Neuronal stem cell (in vitro differentiated cells): ENCODE results near the gene ITFG1.

Source experiments
- DNase-seq: peaks from one replicate; pipeline ENCODE4 v3.0.0-alpha.2; 2013; ENCODE audit warnings: low spot score
- H2AFZ ChIP-seq: one replicate; pipeline ENCODE4 v1.6.1; 2013; ENCODE audit warnings: mild to moderate bottlenecking, low read length, inconsistent platforms
- H2AK5ac ChIP-seq: 2 replicates; pipeline ENCODE4 v1.6.1; 2013; ENCODE audit warnings: low read depth, mild to moderate bottlenecking, inconsistent platforms, low read length, moderate library complexity, mixed read lengths
- H2BK120ac ChIP-seq: 2 replicates; pipeline ENCODE4 v1.6.1; 2013; ENCODE audit warnings: low read depth, mild to moderate bottlenecking, inconsistent platforms, low read length, moderate library complexity, mixed read lengths
- H2BK12ac ChIP-seq: one replicate; pipeline ENCODE4 v1.6.1; 2013; ENCODE audit warnings: low read length, inconsistent platforms
- H2BK15ac ChIP-seq: 2 replicates; pipeline ENCODE4 v1.6.1; 2013; ENCODE audit warnings: mild to moderate bottlenecking, low read length, inconsistent platforms, mixed read lengths
- H2BK5ac ChIP-seq: one replicate; pipeline ENCODE4 v1.6.1; 2013; ENCODE audit warnings: inconsistent platforms, mild to moderate bottlenecking, low read length, moderate library complexity
- H3K14ac ChIP-seq: one replicate; pipeline ENCODE4 v1.6.1; 2013; ENCODE audit warnings: low read length, inconsistent platforms
- H3K18ac ChIP-seq: 2 replicates; pipeline ENCODE4 v1.6.1; 2013; ENCODE audit warnings: low read length, inconsistent platforms
- H3K23ac ChIP-seq: 2 replicates; pipeline ENCODE4 v1.6.1; 2013; ENCODE audit warnings: low read depth, mild to moderate bottlenecking, mixed read lengths, low read length, inconsistent platforms; ENCODE audit not compliant: poor library complexity
- H3K27ac ChIP-seq: replicated peaks from 3 replicates; pipeline ENCODE4 v1.5.1; 2013; ENCODE audit warnings: low read length, inconsistent platforms
- H3K27me3 ChIP-seq, 3 experiments: 2 replicates each; pipeline ENCODE4 v1.6.1; 2013; ENCODE audit warnings: low read length in 3 of 3, mild to moderate bottlenecking in 2 of 3, inconsistent platforms in 1 of 3, low read depth in 1 of 3, mixed read lengths in 1 of 3, moderate library complexity in 1 of 3; ENCODE audit not compliant: control insufficient read depth in 3 of 3, insufficient read depth in 3 of 3
- H3K36me3 ChIP-seq, 2 donors: replicated peaks in 1 of 2; 2 replicates each; pipeline ENCODE4 v1.6.1; 2013; ENCODE audit warnings: low read length in 2 of 2; ENCODE audit not compliant: control insufficient read depth in 2 of 2, insufficient read depth in 2 of 2
- H3K4ac ChIP-seq: 2 replicates; pipeline ENCODE4 v1.6.1; 2013; ENCODE audit warnings: inconsistent platforms, mild to moderate bottlenecking, low read length, moderate library complexity
- H3K4me1 ChIP-seq, 2 donors: 1 replicate in 1 of 2; 2 replicates in 1 of 2; pipeline ENCODE4 v1.6.1; 2013; ENCODE audit warnings: low read length in 2 of 2, low read depth in 1 of 2; ENCODE audit not compliant: control insufficient read depth in 2 of 2, insufficient read depth in 1 of 2
- H3K4me2 ChIP-seq: one replicate; pipeline ENCODE4 v1.6.1; 2013; ENCODE audit warnings: mild to moderate bottlenecking, low read length, inconsistent platforms; ENCODE audit not compliant: insufficient read depth, poor library complexity, severe bottlenecking
- H3K4me3 ChIP-seq, 2 donors: 2 replicates each; pipeline ENCODE4 v1.5.1; 2013; ENCODE audit warnings: low read length in 2 of 2, mild to moderate bottlenecking in 2 of 2, inconsistent platforms in 1 of 2, moderate library complexity in 1 of 2
- H3K79me1 ChIP-seq: one replicate; pipeline ENCODE4 v1.6.1; 2013; ENCODE audit warnings: low read depth, mild to moderate bottlenecking, inconsistent platforms, low read length, moderate library complexity
- H3K9ac ChIP-seq: one replicate; pipeline ENCODE4 v1.6.1; 2013; ENCODE audit warnings: mild to moderate bottlenecking, low read depth, low read length, inconsistent platforms; ENCODE audit not compliant: poor library complexity
- H3K9me3 ChIP-seq, 2 donors: replicated peaks in 1 of 2; 2 replicates each; pipeline versions ENCODE3 to v1.6.1; 2013; ENCODE audit warnings: low read length in 2 of 2, mild to moderate bottlenecking in 2 of 2, inconsistent platforms in 1 of 2, low read depth in 1 of 2, mixed read lengths in 1 of 2, moderate library complexity in 1 of 2; ENCODE audit not compliant: control insufficient read depth in 2 of 2, insufficient read depth in 1 of 2
- H4K8ac ChIP-seq: one replicate; pipeline ENCODE4 v1.6.1; 2013; ENCODE audit warnings: low read depth, mild to moderate bottlenecking, inconsistent platforms, low read length, moderate library complexity
- H4K91ac ChIP-seq: one replicate; pipeline ENCODE4 v1.6.1; 2013; ENCODE audit warnings: low read length, low read depth, mild to moderate bottlenecking, inconsistent platforms; ENCODE audit not compliant: poor library complexity
- WGBS, 2 donors: extraction: QIAGEN DNeasy Blood & Tissue Kit; methylation state at CpG; one replicate each; pipeline ENCODE4 v1.1.7; 2013; ENCODE audit warnings: missing lambda C conversion rate in 2 of 2, mixed read lengths in 1 of 2; ENCODE audit not compliant: insufficient read length in 2 of 2, insufficient replicate concordance in 1 of 2; ENCODE audit errors: extremely low coverage in 2 of 2; 5-methylcytosine and 5-hydroxymethylcytosine counted together

The ITFG1 gene

DNA sequence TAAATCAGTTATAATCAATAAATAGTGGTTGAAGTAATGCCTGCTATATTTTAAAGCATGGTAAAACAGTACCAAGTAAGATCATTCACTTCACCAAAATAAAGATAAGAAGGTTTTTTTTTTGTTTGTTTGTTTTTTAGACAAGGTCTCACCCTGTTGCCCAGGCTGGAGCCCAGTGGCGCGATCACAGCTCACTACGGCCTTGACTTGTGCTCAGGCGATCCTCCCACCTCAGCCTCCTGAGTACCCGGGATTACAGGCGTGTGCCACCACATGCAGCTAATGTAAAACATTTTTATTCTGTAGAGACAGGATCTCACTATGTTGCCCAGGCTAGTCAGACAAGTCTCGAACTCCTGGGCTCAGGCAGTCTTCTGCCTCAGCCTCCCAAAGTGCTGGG, 232.6 kb downstream of the ITFG1 start:
- H3K4me3 ChIP-seq = peak overlapping the region in 1 of 2 donors; percentile 34
- H3K27ac ChIP-seq = no peak overlapping the region
- H3K9ac ChIP-seq = no peak overlapping the region
- no peak overlapping the region for H2BK120ac ChIP-seq
- H2BK12ac ChIP-seq = no peak overlapping the region
- no CpG with 5 or more reads among the region's 7 CpGs for WGBS, 2 donors
- H2BK5ac ChIP-seq = no peak overlapping the region
- H4K91ac ChIP-seq = no peak overlapping the region
- H3K4ac ChIP-seq = no peak overlapping the region
- no peak overlapping the region for H3K23ac ChIP-seq
- no peak overlapping the region for H2AFZ ChIP-seq
- no peaks in the 10 kb centered on the region for H3K9me3 ChIP-seq
- H4K8ac ChIP-seq = no peak overlapping the region
- H3K36me3 ChIP-seq = peaks cover 2 to 3% of the 10 kb centered on the region in 2 donors
- DNase-seq = no peak
- no peaks in the 10 kb centered on the region for H3K79me1 ChIP-seq
- H3K27me3 ChIP-seq = no peaks in the 10 kb centered on the region
- H2AK5ac ChIP-seq = no peak overlapping the region
- H3K4me1 ChIP-seq = no peaks in the 10 kb centered on the region
- H3K4me2 ChIP-seq = no peak overlapping the region
- no peak overlapping the region for H3K14ac ChIP-seq
- H3K18ac ChIP-seq = no peak overlapping the region
- no peak overlapping the region for H2BK15ac ChIP-seq

DNA sequence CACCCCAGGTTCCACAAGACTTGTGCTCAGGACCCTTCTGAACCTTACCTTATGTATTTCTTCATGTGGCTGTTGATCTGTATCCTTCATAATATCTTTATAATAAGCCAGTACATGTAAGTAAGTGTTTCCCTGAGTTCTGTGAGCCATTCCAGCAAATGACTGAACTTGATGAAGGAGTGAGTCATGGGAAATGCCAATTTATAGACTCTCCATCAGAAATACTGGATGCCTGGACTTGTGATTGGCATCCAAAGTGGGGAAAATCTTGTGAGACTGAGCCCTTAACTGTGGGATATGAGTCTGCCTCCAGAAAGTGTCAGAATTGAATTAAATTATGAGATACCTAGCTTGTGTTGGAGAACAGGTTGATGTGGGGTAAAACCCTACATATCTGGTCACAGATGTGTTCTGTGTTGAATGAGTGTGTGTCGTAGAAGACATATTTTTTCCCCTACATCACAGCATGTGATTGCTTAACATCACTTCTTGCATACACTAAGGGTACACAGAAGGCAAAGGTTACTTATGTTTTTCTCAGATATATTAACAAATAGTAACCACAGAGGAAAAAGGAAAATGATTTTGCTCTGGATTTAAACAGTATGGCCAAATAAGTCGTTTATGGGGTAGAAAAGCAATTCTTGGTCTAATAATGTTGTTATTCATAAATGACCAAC, 247.0 kb downstream of the ITFG1 start:
- peaks cover 0 to 29% of the 10 kb centered on the region in 2 donors for H3K36me3 ChIP-seq
- no peak overlapping the region for H3K18ac ChIP-seq
- no peak overlapping the region for H2AK5ac ChIP-seq
- H2BK5ac ChIP-seq = no peak overlapping the region
- H4K8ac ChIP-seq = no peak overlapping the region
- no peaks in the 10 kb centered on the region for H3K4me1 ChIP-seq
- no CpG with 5 or more reads among the region's 2 CpGs for WGBS, 2 donors
- DNase-seq = no peak
- H3K9me3 ChIP-seq = peaks cover 0 to 14% of the 10 kb centered on the region in 2 donors
- H3K27ac ChIP-seq = no peak overlapping the region
- H4K91ac ChIP-seq = no peak overlapping the region
- H3K79me1 ChIP-seq = no peaks in the 10 kb centered on the region
- H3K14ac ChIP-seq = no peak overlapping the region
- no peak overlapping the region for H3K9ac ChIP-seq
- H2BK15ac ChIP-seq = no peak overlapping the region
- no peak overlapping the region for H2BK120ac ChIP-seq
- H3K4ac ChIP-seq = no peak overlapping the region
- no peak overlapping the region for H3K23ac ChIP-seq
- H3K4me3 ChIP-seq = no peak overlapping the region
- H2AFZ ChIP-seq = no peak overlapping the region
- no peak overlapping the region for H3K4me2 ChIP-seq
- H2BK12ac ChIP-seq = no peak overlapping the region
- H3K27me3 ChIP-seq = no peaks in the 10 kb centered on the region

DNA sequence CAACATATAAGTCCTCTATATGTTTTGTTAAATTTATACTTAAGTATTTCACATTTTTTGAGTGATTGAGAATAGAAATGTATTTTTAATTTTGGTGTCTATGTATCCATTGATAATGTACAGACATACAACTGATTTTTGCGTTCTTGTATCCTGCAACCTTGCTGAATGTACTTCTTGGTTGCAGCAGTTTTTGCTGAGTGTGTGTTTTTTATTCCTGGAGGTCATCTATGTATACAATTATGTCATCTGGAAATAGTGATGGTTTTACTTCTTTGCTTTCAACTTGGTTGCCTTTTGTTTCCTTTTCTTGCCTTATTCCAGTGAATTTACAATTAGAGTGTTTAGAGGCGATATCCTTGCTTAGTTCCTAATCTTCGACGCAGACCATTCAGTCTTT, 249.6 kb downstream of the ITFG1 start:
- H3K18ac ChIP-seq = no peak overlapping the region
- H2BK12ac ChIP-seq = no peak overlapping the region
- no peaks in the 10 kb centered on the region for H3K4me1 ChIP-seq
- no peak overlapping the region for H2AK5ac ChIP-seq
- no peak overlapping the region for H3K9ac ChIP-seq
- H3K23ac ChIP-seq = no peak overlapping the region
- H2AFZ ChIP-seq = no peak overlapping the region
- no peak overlapping the region for H4K8ac ChIP-seq
- no peak overlapping the region for H3K4me3 ChIP-seq
- H3K36me3 ChIP-seq = peaks cover 0 to 9% of the 10 kb centered on the region in 2 donors
- H3K27ac ChIP-seq = no peak overlapping the region
- H3K79me1 ChIP-seq = no peaks in the 10 kb centered on the region
- H3K4ac ChIP-seq = no peak overlapping the region
- no peak overlapping the region for H4K91ac ChIP-seq
- no peak for DNase-seq
- H2BK120ac ChIP-seq = no peak overlapping the region
- no peak overlapping the region for H3K14ac ChIP-seq
- H3K27me3 ChIP-seq = no peaks in the 10 kb centered on the region
- WGBS, 2 donors = no CpG with 5 or more reads among the region's 4 CpGs
- no peak overlapping the region for H2BK15ac ChIP-seq
- no peak overlapping the region for H3K4me2 ChIP-seq
- no peak overlapping the region for H2BK5ac ChIP-seq
- H3K9me3 ChIP-seq = peaks cover 0 to under 1% of the 10 kb centered on the region in 2 donors

DNA sequence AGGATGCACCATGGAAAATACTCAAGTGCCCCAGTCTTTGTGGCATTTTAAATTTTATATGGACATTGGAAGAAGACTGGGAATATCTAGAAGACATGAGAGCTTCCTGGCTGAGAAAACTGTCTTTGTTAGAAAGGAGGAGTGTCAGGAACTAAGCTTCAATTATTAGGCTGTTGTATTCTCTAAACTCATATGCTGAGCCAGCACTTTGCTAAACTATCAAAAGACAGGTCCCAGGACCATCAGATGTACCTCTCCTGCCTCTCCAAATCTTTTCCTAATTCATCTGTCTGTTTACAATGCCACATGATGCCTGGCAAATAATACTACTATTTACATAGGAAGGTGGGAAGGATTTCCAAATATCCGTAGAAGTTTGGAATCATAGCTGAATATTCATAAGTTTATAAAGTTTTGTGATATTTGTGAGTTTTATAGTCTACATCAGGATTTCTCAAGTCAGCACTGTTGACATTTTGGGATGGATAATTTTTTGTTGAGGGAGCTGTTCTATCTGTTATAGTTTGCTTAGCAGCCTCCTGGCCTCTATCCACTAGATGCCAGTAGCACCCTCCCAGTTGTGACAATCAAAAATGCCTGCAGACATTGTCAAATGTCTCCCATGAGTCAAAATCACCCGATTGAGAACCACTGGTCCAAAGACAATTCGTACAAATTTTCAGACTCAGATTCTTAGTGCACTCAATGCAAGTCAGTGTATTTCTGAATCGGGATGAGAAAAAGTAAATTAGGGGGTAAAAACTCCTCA, 255.9 kb downstream of the ITFG1 start:
- Histone ChIP-seq H2BK5ac (no peak overlapping the region), H4K91ac (no peak overlapping the region), H2BK15ac (no peak overlapping the region), H4K8ac (no peak overlapping the region), H3K9ac (no peak overlapping the region), H3K4me1 (no peaks in the 10 kb centered on the region), H2AFZ (no peak overlapping the region), H3K4ac (no peak overlapping the region), H2BK12ac (no peak overlapping the region), H3K23ac (no peak overlapping the region), H2BK120ac (no peak overlapping the region), H2AK5ac (no peak overlapping the region), H3K14ac (no peak overlapping the region), H3K79me1 (no peaks in the 10 kb centered on the region), H3K9me3 (peaks cover under 1% of the 10 kb centered on the region in 2 donors), H3K4me3 (no peak overlapping the region), H3K27ac (no peak overlapping the region), H3K27me3 (no peaks in the 10 kb centered on the region), H3K18ac (no peak overlapping the region), H3K4me2 (no peak overlapping the region), H3K36me3 (no peaks in the 10 kb centered on the region)
- DNase-seq = no peak
- WGBS, 2 donors = no CpG with 5 or more reads among the region's 4 CpGs
